PC-3 (cell line): Measurements from ENCODE around the gene C16orf74. TPM values are rescaled to one million over a fixed set of nuclear protein-coding genes. Genes with fewer than 3 reads are reported as not detected.

ENCODE experiments used
- ATAC-seq: fragments of 200-7000 bp; cut with Tn5 transposase; 2 replicates; pipeline ENCODE4 v1.9.1; 2020; ENCODE audit warnings: mild to moderate bottlenecking, moderate library complexity
- BruUV-seq: library from RNA; stranded (reverse); fragments of 400-500 nt; replicated peaks from 2 replicates; lab custom pipeline; 2021; lab: Mats Ljungman, UMichigan
- CTCF ChIA-PET: fragments of 300-600 bp; sonication (Branson Sonifier 250); formaldehyde crosslinking; loops from one replicate; lab custom pipeline; 2022; ENCODE audit warnings: antibody characterized with exemption; lab: Charles Lee
- POLR2A ChIA-PET: fragments of 300-600 bp; sonication (Branson Sonifier 250); formaldehyde crosslinking; loops from one replicate; lab custom pipeline; 2022; ENCODE audit warnings: antibody characterized with exemption; ENCODE audit not compliant: unreplicated experiment; lab: Charles Lee
- DNase-seq: peaks from one replicate; pipeline ENCODE4 v3.0.0-alpha.2; 2015
- H2AFZ ChIP-seq: fragments of 300-600 bp; sonication (generic); 2 replicates; pipeline ENCODE4 v1.6.0; 2016; ENCODE audit warnings: antibody characterized with exemption, low read length
- H3F3A ChIP-seq: fragments of 300-600 bp; sonication (generic); one replicate; pipeline ENCODE4 v1.6.0; 2017; ENCODE audit warnings: antibody characterized with exemption, low read length, control low read depth, mild to moderate bottlenecking; ENCODE audit not compliant: unreplicated experiment
- H3K27ac ChIP-seq: fragments of 300-600 bp; sonication (generic); 2 replicates; pipeline ENCODE4 v1.5.1; 2016; ENCODE audit warnings: mild to moderate bottlenecking, low read length
- H3K27me3 ChIP-seq: fragments of 300-600 bp; sonication (generic); 2 replicates; pipeline ENCODE4 v1.6.1; 2016; ENCODE audit warnings: low read length, mixed read lengths
- H3K36me3 ChIP-seq: fragments of 300-600 bp; sonication (generic); 2 replicates; pipeline ENCODE4 v1.6.1; 2016; ENCODE audit warnings: low read depth, mixed run types, low read length, mixed read lengths
- H3K4me1 ChIP-seq: fragments of 300-600 bp; sonication (generic); 2 replicates; pipeline ENCODE4 v1.5.1; 2016; ENCODE audit warnings: low read length; ENCODE audit not compliant: insufficient read depth
- H3K4me2 ChIP-seq: fragments of 300-600 bp; sonication (generic); 2 replicates; pipeline ENCODE4 v1.6.0; 2016; ENCODE audit warnings: low read length
- H3K4me3 ChIP-seq: fragments of 300-600 bp; sonication (generic); 2 replicates; pipeline ENCODE4 v1.5.1; 2016; ENCODE audit warnings: mild to moderate bottlenecking, low read length, mixed read lengths
- H3K79me2 ChIP-seq: fragments of 300-600 bp; sonication (generic); 2 replicates; pipeline ENCODE4 v1.6.1; 2017; ENCODE audit warnings: low read length, mixed read lengths
- H3K9ac ChIP-seq: fragments of 300-600 bp; sonication (generic); 2 replicates; pipeline ENCODE4 v1.6.0; 2016; ENCODE audit warnings: mild to moderate bottlenecking, low read length
- H3K9me2 ChIP-seq: fragments of 300-600 bp; sonication (generic); replicated peaks from 2 replicates; pipeline ENCODE4 v1.6.1; 2016; ENCODE audit warnings: mixed run types, low read length, mixed read lengths
- H3K9me3 ChIP-seq: fragments of 300-600 bp; sonication (generic); 2 replicates; pipeline ENCODE4 v1.6.1; 2016; ENCODE audit warnings: low read length, mixed read lengths
- H4K20me1 ChIP-seq: fragments of 300-600 bp; sonication (generic); 2 replicates; pipeline ENCODE4 v1.6.1; 2016; ENCODE audit warnings: low read length, mixed read lengths
- EZH2 ChIP-seq: fragments of 300-600 bp; sonication (generic); IDR thresholded peaks from one replicate; pipeline ENCODE4 v1.6.1; 2017; ENCODE audit warnings: antibody characterized with exemption, mild to moderate bottlenecking, low read length; ENCODE audit not compliant: unreplicated experiment
- EZH2phosphoT487 ChIP-seq: fragments of 300-600 bp; sonication (generic); IDR thresholded peaks from 2 replicates; pipeline ENCODE4 v1.6.1; 2018; ENCODE audit warnings: mild to moderate bottlenecking, antibody characterized with exemption, low read length, borderline replicate concordance
- intact Hi-C: fragments of 100-400 bp; cut with micrococcal nuclease; formaldehyde crosslinking; loops from 2 replicates; pipeline ENCODE4 v1.9.0; 2023
- total RNA-seq: library from RNA; depleted of rRNA; stranded (reverse); fragments of >200 nt; gene quantifications from 2 replicates; pipeline ENCODE4 v1.2.3, GENCODE V29; 2014
- TF ChIP-seq, protein P1 (sequence below): fragments of 300-600 bp; sonication (generic); conservative IDR thresholded peaks from 2 replicates; pipeline ENCODE4 v1.5.1; 2017; ENCODE audit warnings: antibody characterized with exemption, low read depth, mild to moderate bottlenecking, low read length

C16orf74 gene
- total RNA-seq, 1 experiment from 2014 or later, result 71.0 TPM

DNA sequence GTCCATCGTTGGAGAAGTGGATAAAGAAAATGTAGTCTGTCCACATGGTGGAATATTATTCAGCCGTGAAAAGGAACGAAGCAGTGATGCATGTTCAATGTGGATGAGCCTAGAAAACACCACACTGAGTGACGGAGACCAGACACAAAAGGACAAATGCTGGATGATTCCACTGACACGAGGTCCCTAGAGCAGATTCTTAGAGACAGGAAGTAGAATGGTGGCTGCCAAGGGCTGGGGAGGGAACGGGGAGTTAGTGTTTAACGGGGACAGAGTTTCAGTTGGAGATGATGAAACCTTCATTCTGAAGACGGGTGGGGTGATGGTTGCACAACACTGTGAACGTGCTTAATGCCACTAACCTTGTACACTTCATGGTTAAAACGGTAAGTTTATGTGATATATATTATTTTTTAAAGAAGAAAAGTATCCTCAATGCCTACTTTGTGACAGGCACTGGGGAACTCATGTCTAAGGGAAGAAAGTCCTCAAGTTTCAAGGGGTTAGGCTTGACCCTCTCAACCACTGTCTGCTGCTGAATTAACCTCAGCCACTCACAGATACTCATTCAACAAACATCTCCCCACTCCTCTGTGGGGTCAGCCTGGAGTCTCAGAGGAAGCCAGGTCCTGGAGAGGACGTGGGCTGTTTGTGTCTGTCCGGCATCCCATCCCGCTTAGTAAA is 17.6 kb downstream of the C16orf74 start:
- DNase-seq (no peak), ATAC-seq (no peak)
- Histone ChIP-seq H4K20me1 (no peaks in the 10 kb centered on the region), H3K27ac (no peak overlapping the region), H3K9ac (no peak overlapping the region), H3K27me3 (no peaks in the 10 kb centered on the region), H3K4me2 (no peak overlapping the region), H3K79me2 (no peaks in the 10 kb centered on the region; the same call in 1 of the 2 replicates), H3K9me3 (no peaks in the 10 kb centered on the region), H2AFZ (no peak overlapping the region), H3K4me1 (no peaks in the 10 kb centered on the region), H3K36me3 (no peaks in the 10 kb centered on the region; the same call in 1 of the 2 replicates), H3K9me2 (no peaks in the 10 kb centered on the region), H3K4me3 (no peak overlapping the region), H3F3A (no peaks in the 10 kb centered on the region)
- intact Hi-C loops, result no loop called here
- POLR2A ChIA-PET, result no interaction called here
- CTCF ChIA-PET, result no interaction called here
- no TSS peak for BruUV-seq
- TF ChIP-seq EZH2phosphoT487 (no peak), EZH2 (no peak)
- TF ChIP-seq, protein P1, sequence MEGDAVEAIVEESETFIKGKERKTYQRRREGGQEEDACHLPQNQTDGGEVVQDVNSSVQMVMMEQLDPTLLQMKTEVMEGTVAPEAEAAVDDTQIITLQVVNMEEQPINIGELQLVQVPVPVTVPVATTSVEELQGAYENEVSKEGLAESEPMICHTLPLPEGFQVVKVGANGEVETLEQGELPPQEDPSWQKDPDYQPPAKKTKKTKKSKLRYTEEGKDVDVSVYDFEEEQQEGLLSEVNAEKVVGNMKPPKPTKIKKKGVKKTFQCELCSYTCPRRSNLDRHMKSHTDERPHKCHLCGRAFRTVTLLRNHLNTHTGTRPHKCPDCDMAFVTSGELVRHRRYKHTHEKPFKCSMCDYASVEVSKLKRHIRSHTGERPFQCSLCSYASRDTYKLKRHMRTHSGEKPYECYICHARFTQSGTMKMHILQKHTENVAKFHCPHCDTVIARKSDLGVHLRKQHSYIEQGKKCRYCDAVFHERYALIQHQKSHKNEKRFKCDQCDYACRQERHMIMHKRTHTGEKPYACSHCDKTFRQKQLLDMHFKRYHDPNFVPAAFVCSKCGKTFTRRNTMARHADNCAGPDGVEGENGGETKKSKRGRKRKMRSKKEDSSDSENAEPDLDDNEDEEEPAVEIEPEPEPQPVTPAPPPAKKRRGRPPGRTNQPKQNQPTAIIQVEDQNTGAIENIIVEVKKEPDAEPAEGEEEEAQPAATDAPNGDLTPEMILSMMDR, result no peak

DNA sequence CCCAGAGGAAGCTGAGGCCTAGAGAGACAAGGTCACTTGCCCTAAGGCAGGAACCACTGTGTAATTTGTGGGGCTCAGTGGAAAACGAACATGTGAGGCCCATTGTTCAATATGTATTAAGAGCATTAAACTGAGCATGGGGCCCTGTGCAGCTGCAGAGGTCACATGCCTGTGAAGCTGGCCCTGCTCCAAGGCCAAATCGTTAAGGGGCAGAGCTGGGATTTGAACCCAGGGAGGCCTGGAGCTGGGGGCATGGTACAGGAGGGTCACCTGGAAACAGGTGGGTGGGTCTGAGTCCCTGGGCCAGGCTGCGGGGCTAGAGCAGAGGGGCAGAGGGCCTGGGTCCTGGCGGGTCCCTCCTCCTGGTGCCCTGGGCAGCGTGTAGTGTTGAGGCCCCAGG is 19.7 kb downstream of the C16orf74 start:
- intact Hi-C loops, result no loop called here
- Histone ChIP-seq H4K20me1 (no peaks in the 10 kb centered on the region), H3K27ac (no peak overlapping the region), H3K27me3 (no peaks in the 10 kb centered on the region), H3K4me1 (no peaks in the 10 kb centered on the region), H3K4me3 (no peak overlapping the region), H3K79me2 (no peaks in the 10 kb centered on the region; the same call in 1 of the 2 replicates), H3K36me3 (no peaks in the 10 kb centered on the region; the same call in 1 of the 2 replicates), H3K9me2 (no peaks in the 10 kb centered on the region), H3K9me3 (no peaks in the 10 kb centered on the region), H3K4me2 (no peak overlapping the region), H3F3A (no peaks in the 10 kb centered on the region), H3K9ac (no peak overlapping the region), H2AFZ (no peak overlapping the region)
- DNase-seq, result no peak
- BruUV-seq, result no TSS peak
- ChIA-PET CTCF (no interaction called here), POLR2A (no interaction called here)
- ATAC-seq, result no peak
- TF ChIP-seq EZH2 (no peak), EZH2phosphoT487 (no peak)
- TF ChIP-seq, protein P1, result no peak

DNA sequence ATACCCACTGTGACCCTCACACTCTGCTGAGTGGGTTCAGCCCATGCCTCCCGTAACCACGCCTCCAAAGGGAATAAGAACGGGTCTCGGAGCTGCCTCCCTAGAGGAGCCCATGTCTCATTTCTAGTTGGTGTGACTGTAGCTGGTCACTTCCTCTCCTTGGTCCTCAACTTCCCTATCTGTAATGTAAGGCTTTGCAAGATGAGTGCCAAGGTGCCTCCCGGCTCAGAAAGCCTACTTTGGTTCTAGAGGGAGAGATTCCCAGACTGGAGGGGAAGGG is 20.8 kb downstream of the C16orf74 start:
- Histone ChIP-seq H3K4me2 (no peak overlapping the region), H3K9me3 (no peaks in the 10 kb centered on the region), H2AFZ (no peak overlapping the region), H3K4me1 (no peaks in the 10 kb centered on the region), H3K27me3 (no peaks in the 10 kb centered on the region), H3K79me2 (no peaks in the 10 kb centered on the region; the same call in 1 of the 2 replicates), H3K9me2 (no peaks in the 10 kb centered on the region), H3K4me3 (no peak overlapping the region), H3K9ac (no peak overlapping the region), H3F3A (no peaks in the 10 kb centered on the region), H4K20me1 (no peaks in the 10 kb centered on the region), H3K36me3 (no peaks in the 10 kb centered on the region; the same call in 1 of the 2 replicates), H3K27ac (no peak overlapping the region)
- DNase-seq (no peak), ATAC-seq (no peak)
- BruUV-seq, result no TSS peak
- CTCF ChIA-PET, result no interaction called here
- POLR2A ChIA-PET, result no interaction called here
- intact Hi-C loops, result no loop called here
- TF ChIP-seq, protein P1, result no peak
- no peak for TF ChIP-seq EZH2phosphoT487
- TF ChIP-seq EZH2, result no peak
